Left cardiac atrium (tissue), 4 donors: ENCODE data around the gene SLIRP. TPM values are rescaled to one million over a fixed set of nuclear protein-coding genes. Genes with fewer than 3 reads are reported as not detected.
"Not testable (repeated sequence)": the region's sequence is repeated elsewhere in the genome, so short reads cannot be mapped to it uniquely, and the experiment has no call there.

ENCODE experiments used
- ATAC-seq, 2 donors: fragments of 200-7000 bp; cut with Tn5 transposase; one replicate each; pipeline ENCODE4 v1.9.1; 2020; ENCODE audit warnings: mild to moderate bottlenecking in 2 of 2, moderate library complexity in 2 of 2
- DNase-seq: peaks from one replicate; pipeline ENCODE4 v3.0.0-alpha.2; 2020
- intact Hi-C, 2 donors: fragments of 100-400 bp; cut with DNase I; formaldehyde crosslinking; loops; one replicate each; pipeline versions ENCODE4 v1.14.1 to v1.15.1; 2022 to 2023
- total RNA-seq, 2 donors: library from RNA; stranded (reverse); fragmentation: NEBNext Ultra II Directional; extraction: Animal tissue kit (Norgen Biotek cat#: 25700); gene quantifications; one replicate each; pipeline ENCODE4 v1.2.1, GENCODE V29; 2021
- donor health status: DM: no; HTN: yes; CAD: no.
- donor health status: DM: no; HTN: yes; CAD: no; lungs with severe emphysema.
- donor health status: DM: yes; HTN: yes; CAD: no.
- donor health status: Dilated cardiomyopathy.

SLIRP gene
- total RNA-seq, 2 donors from 2014 or later = 144 to 164 TPM

DNA sequence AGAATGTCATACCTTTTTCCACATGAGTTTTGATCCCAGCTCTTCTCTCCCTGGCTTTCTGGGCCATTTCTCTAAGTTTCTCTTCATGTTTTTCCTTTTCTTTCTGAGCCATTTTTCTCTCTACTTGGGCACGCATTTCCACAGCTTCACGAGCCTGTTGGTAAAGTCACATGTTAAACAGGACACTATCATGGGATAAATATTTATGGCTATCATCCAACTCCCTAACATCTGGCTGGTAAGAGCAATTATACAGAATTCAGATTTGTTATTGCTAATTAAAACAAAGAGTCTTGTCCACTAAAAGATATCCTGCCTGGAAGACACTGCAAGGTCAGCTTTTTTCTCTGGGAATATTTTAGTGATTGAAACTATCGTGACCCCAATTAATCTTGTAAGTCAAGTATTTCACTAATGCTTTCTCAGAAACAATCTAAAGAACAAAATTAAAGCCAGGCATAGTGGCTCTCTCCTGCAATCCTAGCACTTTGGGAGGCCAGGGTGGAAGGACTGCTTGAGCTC lies 23.1 kb downstream of the SLIRP start:
- ATAC-seq = no peak
- intact Hi-C loops = no loop called here
- DNase-seq = no peak

DNA sequence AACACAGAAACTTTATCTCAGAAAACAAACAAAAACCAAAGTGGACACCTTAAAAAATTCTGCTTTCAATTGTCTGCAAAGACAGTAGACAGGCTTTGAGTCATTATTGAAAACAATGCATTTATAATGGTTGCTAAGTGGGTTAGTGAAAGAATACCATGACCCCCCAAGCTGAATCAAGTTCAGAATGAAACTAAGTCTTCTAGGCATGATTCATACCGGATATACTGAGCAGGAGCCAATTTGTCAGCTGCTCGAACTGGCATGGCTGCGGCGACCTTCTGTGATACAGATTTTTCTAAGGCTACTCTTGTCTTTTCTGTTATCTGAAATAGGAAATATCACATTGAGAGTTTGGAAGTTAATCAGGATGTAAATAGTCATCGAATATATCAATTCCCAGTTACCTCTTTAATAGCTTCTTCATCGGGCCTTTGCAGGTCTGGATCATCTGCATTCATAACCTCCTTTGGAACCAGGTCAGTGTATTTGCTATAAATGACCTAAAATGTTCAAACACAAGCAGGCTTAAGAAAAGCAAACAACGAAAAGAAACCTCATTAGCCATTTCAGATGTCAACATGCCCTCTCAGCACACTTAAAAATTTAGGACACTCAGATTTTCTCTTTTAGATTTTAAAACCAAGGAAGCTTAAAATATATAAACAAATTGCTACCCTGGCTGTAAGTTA lies 30.8 kb downstream of the SLIRP start:
- intact Hi-C loops = no loop called here
- ATAC-seq (peak in 1 of 2 donors; percentile 74), DNase-seq (no peak)

DNA sequence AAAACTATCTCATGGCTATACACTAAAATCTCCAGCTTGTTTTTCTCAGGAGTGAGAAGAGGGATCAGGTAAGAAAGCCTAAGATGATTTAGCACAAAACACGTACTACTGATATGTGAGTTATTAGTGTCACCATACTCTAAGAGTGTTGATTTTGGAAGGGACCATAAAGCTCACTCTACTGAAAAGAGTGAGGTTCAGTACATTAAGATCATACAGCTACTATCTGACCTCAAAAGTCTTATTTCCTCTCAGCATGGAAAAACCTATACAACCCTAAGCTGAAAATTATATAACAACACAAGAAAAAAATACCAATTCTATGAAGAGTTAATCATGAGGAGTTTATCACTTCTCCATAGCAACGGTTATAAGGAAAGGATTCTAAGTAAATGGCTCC lies 33.5 kb downstream of the SLIRP start:
- no peak for DNase-seq
- intact Hi-C loops = no loop called here
- ATAC-seq = no peak

DNA sequence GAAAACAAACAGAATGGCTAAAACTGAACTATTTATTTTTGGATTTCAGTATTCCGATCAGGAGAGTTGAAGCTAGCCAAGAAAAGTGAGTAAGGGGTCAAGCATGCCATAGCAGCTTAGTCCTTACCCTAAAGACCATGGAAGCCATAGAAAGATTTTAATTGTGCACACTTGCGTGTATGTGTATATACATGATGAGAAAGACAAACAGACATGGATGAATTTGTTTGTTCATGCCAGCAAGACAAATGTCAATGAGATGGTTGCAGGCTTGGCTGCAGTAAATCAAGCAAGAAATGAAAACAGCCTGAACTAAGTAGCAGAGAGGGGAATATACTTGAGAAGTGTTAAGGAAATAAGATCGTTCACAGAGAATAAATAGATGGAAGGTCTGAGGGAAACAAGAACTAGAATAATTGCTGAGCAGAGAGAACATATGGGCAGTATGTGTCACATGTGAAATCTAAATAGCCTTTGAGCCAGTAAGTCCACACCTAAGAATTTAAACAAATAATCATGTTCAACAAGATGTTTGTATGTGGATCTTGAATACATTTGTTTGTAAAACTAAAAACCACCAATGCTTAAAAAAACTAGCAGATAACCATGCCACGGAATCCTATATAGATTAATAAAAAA lies 38.3 kb downstream of the SLIRP start:
- intact Hi-C loops = no loop called here
- DNase-seq = no peak
- no peak for ATAC-seq

DNA sequence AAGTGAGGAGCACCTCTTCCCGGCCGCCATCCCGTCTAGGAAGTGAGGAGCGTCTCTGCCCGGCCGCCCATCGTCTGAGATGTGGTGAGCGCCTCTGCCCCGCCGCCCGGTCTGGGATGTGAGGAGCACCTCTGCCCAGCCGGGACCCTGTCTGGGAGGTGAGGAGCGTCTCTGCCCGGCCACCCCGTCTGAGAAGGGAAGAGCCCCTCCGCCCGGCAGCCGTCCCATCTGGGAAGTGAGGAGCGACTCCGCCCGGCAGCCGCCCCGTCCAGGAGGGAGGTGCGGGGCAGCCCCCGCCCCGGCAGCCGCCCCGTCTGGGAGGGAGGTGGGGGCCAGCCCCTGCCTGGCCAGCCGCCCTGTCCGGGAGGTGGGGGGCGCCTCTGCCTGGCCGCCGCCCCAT lies 39.5 kb downstream of the SLIRP start:
- DNase-seq, intact Hi-C loops, ATAC-seq: not testable (repeated sequence)

DNA sequence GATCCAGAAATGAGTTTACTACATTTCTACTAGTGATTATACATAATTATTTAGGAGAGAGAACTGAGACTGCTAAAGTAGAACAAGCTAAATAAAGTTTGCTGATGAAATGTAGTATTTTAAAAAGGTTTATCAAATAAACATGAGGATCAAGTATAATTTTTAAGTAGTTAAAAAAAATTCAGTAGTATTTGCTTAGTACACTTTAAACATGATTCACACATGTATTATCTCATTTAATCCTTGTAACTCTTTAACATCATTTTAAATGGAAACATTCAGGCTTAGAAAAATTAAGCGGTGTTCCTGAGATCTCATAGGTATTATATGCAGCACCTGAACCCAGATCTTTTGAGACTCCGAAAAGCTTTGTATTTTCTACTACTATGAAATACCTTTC lies 44.4 kb downstream of the SLIRP start:
- intact Hi-C loops = no loop called here
- no peak for DNase-seq
- no peak for ATAC-seq

DNA sequence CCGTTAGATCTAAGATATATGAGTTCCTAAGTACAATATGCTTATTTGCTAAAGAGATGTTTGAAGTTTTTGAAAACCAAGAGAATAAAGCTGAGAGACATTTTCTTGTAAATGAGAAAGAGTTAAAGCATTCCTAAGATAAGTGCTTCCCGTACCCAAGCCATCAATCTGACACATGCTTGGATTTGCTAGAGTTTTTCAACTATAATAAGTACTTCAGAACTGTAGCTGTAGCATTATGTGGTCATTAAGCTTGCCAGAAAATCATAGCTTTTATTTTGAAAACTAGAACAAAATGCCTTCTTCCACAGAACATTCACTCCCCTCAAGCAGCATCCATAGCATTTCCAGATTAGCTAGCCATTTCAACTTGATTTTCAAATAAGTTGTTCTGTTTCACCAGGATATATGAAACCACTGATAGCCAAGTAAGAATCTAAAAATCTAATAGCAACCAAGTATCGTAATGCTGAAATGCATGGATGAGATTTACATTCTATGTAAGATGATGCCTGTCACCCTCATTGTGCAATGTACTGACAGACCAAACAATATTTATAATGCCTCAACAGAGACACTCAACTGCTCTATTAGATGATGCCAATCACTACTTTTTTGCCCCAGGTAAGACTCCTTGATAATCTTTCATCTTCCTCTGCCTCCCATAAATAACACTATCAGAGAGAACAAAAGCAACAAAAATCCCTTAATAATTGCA lies 45.1 kb downstream of the SLIRP start:
- intact Hi-C loops = no loop called here
- peak in 1 of 2 donors; percentile 36 for ATAC-seq
- DNase-seq = no peak

DNA sequence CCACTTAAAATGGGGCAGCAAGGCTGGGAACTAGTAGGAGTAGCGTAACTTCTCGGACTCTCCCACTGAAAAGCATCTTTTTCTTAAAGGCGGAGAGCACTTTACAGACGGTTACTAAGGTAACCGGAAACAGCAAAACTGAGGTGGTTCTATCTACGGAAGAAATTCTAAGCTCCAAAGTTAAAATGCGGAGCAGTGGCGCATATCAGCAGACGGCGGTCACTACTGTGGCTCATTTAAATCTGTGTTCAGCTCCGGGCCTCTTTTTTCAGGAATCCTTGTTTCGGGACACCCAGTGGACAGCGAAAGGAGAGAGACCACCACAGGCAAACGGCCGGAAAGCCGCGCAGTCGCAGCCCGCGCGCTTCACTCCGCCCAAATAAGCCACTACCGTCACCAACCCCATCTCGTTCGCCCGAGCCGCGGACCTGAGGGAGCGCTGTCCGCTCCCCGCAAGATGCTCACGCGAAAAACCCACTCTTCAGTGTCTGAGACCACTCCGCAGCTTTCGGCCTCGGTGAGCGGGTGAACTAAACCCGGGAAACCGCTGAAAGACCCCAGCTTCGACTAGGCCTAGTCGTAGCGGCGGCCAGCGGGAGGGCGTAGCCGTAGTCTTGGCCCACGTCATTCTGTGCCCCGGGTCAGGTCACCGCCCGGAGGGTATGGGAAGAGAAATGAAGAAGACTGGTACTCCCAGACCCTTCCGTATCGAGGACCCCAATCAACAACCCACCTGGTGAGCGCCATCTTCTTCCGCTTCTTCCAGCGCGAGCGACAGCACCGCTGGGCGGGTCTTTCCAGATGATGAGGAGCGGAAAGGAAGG lies 52.7 kb downstream of the SLIRP start, which contains the start of gene SNW1:
Gene SNW1, minus strand, starts transcription at position 776 of the 824 bp plus-strand sequence. Its CDS starts 29 bp downstream, at position 747.
- ATAC-seq = peak; percentile 98
- DNase-seq = peak; percentile 95
- intact Hi-C loops = no loop called here

DNA sequence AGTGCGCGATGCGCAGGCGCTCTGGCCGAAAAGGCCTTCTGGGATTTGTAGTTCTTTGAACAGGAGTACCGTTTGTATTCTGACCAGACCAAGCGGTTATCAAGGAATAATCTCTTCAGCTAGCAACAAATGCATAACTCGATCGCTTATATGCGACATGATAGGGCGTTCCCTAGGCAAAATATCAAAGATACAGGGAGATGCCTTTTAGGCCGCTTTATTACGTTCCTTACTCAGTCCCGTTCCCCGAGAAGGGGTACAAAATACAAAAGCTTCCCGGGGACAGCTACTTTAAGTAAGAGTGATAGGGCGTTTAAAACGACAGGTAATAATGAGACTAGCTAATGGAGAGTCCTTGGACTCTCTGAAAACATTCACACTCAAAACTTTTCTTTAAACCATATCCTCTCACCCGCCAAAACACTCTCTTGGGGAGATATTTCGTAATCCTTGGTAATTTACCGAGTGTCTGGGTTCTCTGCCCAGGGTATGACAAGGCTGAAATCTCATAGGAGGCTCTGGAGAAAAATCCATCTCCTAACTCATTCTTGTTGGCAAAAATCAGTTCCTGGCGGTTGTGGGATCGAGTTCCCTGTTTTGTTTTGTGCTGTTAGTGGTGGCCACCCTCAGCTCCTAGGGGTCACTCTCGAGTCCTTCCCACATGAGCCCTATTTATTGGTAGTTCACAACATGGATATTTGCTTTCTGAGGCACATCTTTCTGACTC lies 53.5 kb downstream of the SLIRP start:
- intact Hi-C loops = no loop called here
- ATAC-seq = peak; percentile 56 to 67
- DNase-seq = peak; percentile 39

DNA sequence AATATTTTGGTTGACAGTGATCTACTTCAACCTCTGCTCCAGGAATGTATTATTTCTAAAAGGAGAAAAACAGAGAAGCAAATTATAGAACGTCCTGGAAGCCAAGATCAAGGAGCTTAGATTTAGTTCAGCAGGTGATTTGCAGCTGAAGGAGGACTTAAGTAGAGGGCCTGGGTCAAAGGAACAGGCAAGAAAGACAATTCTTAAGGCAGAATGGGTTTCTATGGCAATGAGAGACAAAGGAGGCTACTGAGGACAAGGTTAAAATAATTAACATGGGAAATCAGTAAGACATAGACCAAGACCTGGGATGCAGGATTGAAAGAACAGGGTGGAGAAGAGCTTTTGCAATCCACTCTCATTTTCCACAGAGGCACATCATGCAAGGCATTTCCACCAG lies 55.4 kb downstream of the SLIRP start:
- DNase-seq (no peak), ATAC-seq (no peak)
- intact Hi-C loops = no loop called here

DNA sequence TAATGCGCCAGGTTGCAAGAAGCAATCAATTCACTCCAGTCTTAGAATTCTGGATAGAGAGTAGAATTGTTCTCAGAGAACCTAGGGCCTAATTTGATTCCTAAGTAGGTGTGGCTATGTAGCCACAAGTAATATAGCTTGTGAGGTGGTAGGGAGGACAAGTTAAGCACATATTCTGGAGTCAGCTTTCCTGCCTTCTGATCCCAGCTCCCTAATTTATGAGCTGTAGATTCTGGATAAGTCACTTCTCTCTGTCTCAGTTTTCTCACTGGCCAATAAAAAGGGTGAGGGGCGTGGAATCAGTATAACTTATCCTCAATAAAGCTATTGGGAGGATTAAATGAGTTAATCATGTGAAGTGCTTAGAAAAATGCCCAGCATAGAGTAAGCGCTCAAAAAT lies 56.1 kb downstream of the SLIRP start:
- intact Hi-C loops = no loop called here
- no peak for DNase-seq
- no peak for ATAC-seq

Other genes with a start within 250 kb of the SLIRP start
- gene ISM2, start 209.3 kb upstream of the SLIRP start, total RNA-seq = under 1 TPM; 0.21 to 0.47 TPM
- gene SPTLC2, start 91.5 kb upstream of the SLIRP start, total RNA-seq = 10 to 100 TPM; 16.1 to 18.4 TPM
- gene ALKBH1, start 80 bp upstream of the SLIRP start, total RNA-seq = 10 to 100 TPM in 1 of 2 donors, 1 to 10 TPM in 1; 9.8 to 10.6 TPM
- 10 to 100 TPM; 53.1 to 56.6 TPM for gene SNW1, start 53.1 kb downstream of the SLIRP start, total RNA-seq
- gene ADCK1, start 92.0 kb downstream of the SLIRP start, total RNA-seq = 1 to 10 TPM; 6.4 to 8.4 TPM